Gastrocnemius medialis (tissue), 4 donors: ENCODE results near the gene PLEKHH2.

ENCODE experiments used
- CTCF ChIP-seq, 5 experiments: fragments of 450-650 bp in 3 of 5; fragments of 200-600 bp in 2 of 5; sonication (generic) in 2 of 5; IDR thresholded peaks in 4 of 5; conservative IDR thresholded peaks in 1 of 5; 1 replicate in 4 of 5; 2 replicates in 1 of 5; pipeline ENCODE4 v1.5.1; 2016 to 2019; ENCODE audit warnings: antibody characterized with exemption in 5 of 5, mild to moderate bottlenecking in 3 of 5, moderate library complexity in 3 of 5
- POLR2A ChIP-seq, 2 donors: fragments of 450-650 bp; IDR thresholded peaks; one replicate each; pipeline ENCODE4 v1.6.1; 2017; ENCODE audit warnings: antibody characterized with exemption in 2 of 2, mild to moderate bottlenecking in 2 of 2, moderate library complexity in 2 of 2

GRCh38 chr2:43788646-43789045, 151.6 kb downstream of the PLEKHH2 start:
- TF ChIP-seq POLR2A (IDR thresholded peaks at IDR 0.05) (no peak), CTCF (IDR thresholded peaks at IDR 0.05 in 4 of 5, conservative IDR thresholded peaks at IDR 0.05 in 1 of 5) (no peak)
